Measurements from ENCODE around the gene CPSF7. TPM values are rescaled to one million over a fixed set of nuclear protein-coding genes. Genes with fewer than 3 reads are reported as not detected.

Gene CPSF7
- total and polyA plus RNA-seq, 2 donors (not counting 1 experiment from before 2014, with no cell fraction given) = 74.7 to 167 TPM

GRCh38 chr11:61447601-61448551 lies 18.1 kb upstream of the CPSF7 start:
- no peak overlapping the region for H3K27ac Mint-ChIP-seq
- DNase-seq (no peak), ATAC-seq (ENCODE audit: low read depth) (no peak)
- H3K4me2 ChIP-seq (replicated peaks; ENCODE audit: low read depth, low read length, poor library complexity, severe bottlenecking) = no peak overlapping the region
- H2AFZ ChIP-seq (ENCODE audit: insufficient read depth, low read depth, low read length, poor library complexity, severe bottlenecking) = no peak overlapping the region
- no peak overlapping the region for H3K9ac ChIP-seq (ENCODE audit: low read length)
- intact Hi-C loops (cut with micrococcal nuclease) = no loop called here
- H3K36me3 ChIP-seq (replicated peaks in 1 of 2; ENCODE audit: control extremely low read depth in 1 of 2, control insufficient read depth in 1 of 2, extremely low read depth in 1 of 2, insufficient read depth in 2 of 2, low read length in 1 of 2) = peaks cover 2 to 81% of the 10 kb centered on the region in 2 experiments
- 74% methylated on average over 8 of the region's 12 CpGs for WGBS (ENCODE audit: insufficient coverage)
- CTCF ChIA-PET = interaction anchor here (0.5 to 4.5 kb wide), 8 partner anchors 8 to 1918 kb away, joined by 3 to 48 read pairs (median 4); no protein-coding TSS in a partner anchor
- peaks cover 47% of the 10 kb centered on the region for H3K79me2 ChIP-seq (ENCODE audit: control insufficient read depth, insufficient read depth, low read length)
- no peak overlapping the region for H3K4me3 ChIP-seq (ENCODE audit: control extremely low read depth in 1 of 5, extremely low read depth in 1 of 5, insufficient read depth in 1 of 5, low read depth in 2 of 5, low read length in 4 of 5)
- H3K9me3 ChIP-seq (ENCODE audit: control extremely low read depth in 1 of 3, control insufficient read depth in 2 of 3, insufficient read depth in 1 of 3, low read length in 2 of 3) = no peaks in the 10 kb centered on the region
- TF ChIP-seq CTCF (IDR thresholded peaks at IDR 0.05) (no peak), EZH2 (IDR thresholded peaks at IDR 0.05; ENCODE audit: borderline replicate concordance, insufficient read depth, low read depth, low read length, poor library complexity, severe bottlenecking) (no peak)
- H3K4me1 Mint-ChIP-seq = peaks cover 1% of the 10 kb centered on the region
- no peak overlapping the region for H3K27ac ChIP-seq (ENCODE audit: low read length in 2 of 2)
- no peaks in the 10 kb centered on the region for H3K27me3 ChIP-seq (replicated peaks in 1 of 4; ENCODE audit: control extremely low read depth in 1 of 4, control insufficient read depth in 3 of 4, insufficient read depth in 4 of 4, low read length in 3 of 4)
- POLR2A ChIA-PET = no interaction called here
- no peak overlapping the region for H3K4me3 Mint-ChIP-seq
- H4K20me1 ChIP-seq (ENCODE audit: control insufficient read depth, insufficient read depth, low read length, poor library complexity, severe bottlenecking) = peaks cover 44% of the 10 kb centered on the region
- no peaks in the 10 kb centered on the region for H3K27me3 Mint-ChIP-seq
- H3K9me3 Mint-ChIP-seq (ENCODE audit: insufficient read depth) = no peaks in the 10 kb centered on the region
- H3K4me1 ChIP-seq (ENCODE audit: control insufficient read depth in 2 of 2, insufficient read depth in 2 of 2, low read length in 2 of 2) = no peaks in the 10 kb centered on the region

DNA sequence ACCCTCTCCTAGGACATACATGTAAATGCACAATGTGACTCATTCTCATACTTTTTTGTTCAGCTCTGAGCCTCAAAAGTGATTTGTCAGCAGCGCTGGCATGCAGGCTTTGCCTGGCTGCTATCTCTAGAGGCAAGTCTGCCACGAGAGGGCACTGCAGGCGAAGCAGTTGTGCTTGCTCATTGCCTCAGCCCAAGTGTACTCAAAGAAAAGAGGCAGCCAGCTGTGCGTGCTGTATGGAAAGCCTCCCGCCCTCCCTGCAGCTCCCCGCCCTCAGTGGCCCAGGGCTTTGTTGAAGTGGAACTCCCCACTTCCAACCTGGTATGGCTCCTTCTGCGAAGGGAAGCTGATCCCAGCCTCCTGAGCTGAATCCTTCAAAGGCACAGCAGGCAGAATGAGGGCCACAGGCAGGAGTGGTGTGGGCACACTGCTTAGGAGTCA lies 16.5 kb upstream of the CPSF7 start:
- no peak overlapping the region for H3K27ac ChIP-seq (ENCODE audit: low read length in 2 of 2)
- no peak overlapping the region for H3K9ac ChIP-seq (ENCODE audit: low read length)
- peaks cover 59% of the 10 kb centered on the region for H3K79me2 ChIP-seq (ENCODE audit: control insufficient read depth, insufficient read depth, low read length)
- ATAC-seq (ENCODE audit: low read depth) (peak; percentile 60), DNase-seq (peak; percentile 64)
- intact Hi-C loops (cut with micrococcal nuclease) = no loop called here
- TF ChIP-seq CTCF (IDR thresholded peaks at IDR 0.05) (peak; percentile 66), EZH2 (IDR thresholded peaks at IDR 0.05; ENCODE audit: borderline replicate concordance, insufficient read depth, low read depth, low read length, poor library complexity, severe bottlenecking) (no peak)
- Mint-ChIP-seq H3K9me3 (ENCODE audit: insufficient read depth) (no peaks in the 10 kb centered on the region), H3K27me3 (no peaks in the 10 kb centered on the region), H3K27ac (no peak overlapping the region), H3K4me1 (peaks cover 3% of the 10 kb centered on the region), H3K4me3 (no peak overlapping the region)
- no peak overlapping the region for H2AFZ ChIP-seq (ENCODE audit: insufficient read depth, low read depth, low read length, poor library complexity, severe bottlenecking)
- CTCF ChIA-PET = interaction anchor here (0.7 to 4.5 kb wide), 11 partner anchors 11 to 1182 kb away, joined by 3 to 48 read pairs (median 3); partner anchors contain the start of genes CPSF7 and SDHAF2
- H4K20me1 ChIP-seq (ENCODE audit: control insufficient read depth, insufficient read depth, low read length, poor library complexity, severe bottlenecking) = peaks cover 55% of the 10 kb centered on the region
- no peaks in the 10 kb centered on the region for H3K9me3 ChIP-seq (ENCODE audit: control extremely low read depth in 1 of 3, control insufficient read depth in 2 of 3, insufficient read depth in 1 of 3, low read length in 2 of 3)
- POLR2A ChIA-PET = interaction anchor here (0.9 kb wide), 1 partner anchor 16 kb away, joined by 3 read pairs; the partner anchor contains the start of genes CPSF7 and SDHAF2
- no peaks in the 10 kb centered on the region for H3K27me3 ChIP-seq (replicated peaks in 1 of 4; ENCODE audit: control extremely low read depth in 1 of 4, control insufficient read depth in 3 of 4, insufficient read depth in 4 of 4, low read length in 3 of 4)
- 21% methylated on average over 7 of the region's 7 CpGs for WGBS (ENCODE audit: insufficient coverage)
- H3K4me3 ChIP-seq (ENCODE audit: control extremely low read depth in 1 of 5, extremely low read depth in 1 of 5, insufficient read depth in 1 of 5, low read depth in 2 of 5, low read length in 4 of 5) = no peak overlapping the region
- no peak overlapping the region for H3K4me2 ChIP-seq (replicated peaks; ENCODE audit: low read depth, low read length, poor library complexity, severe bottlenecking)
- no peaks in the 10 kb centered on the region for H3K4me1 ChIP-seq (ENCODE audit: control insufficient read depth in 2 of 2, insufficient read depth in 2 of 2, low read length in 2 of 2)
- peaks cover 2 to 83% of the 10 kb centered on the region in 2 experiments for H3K36me3 ChIP-seq (replicated peaks in 1 of 2; ENCODE audit: control extremely low read depth in 1 of 2, control insufficient read depth in 1 of 2, extremely low read depth in 1 of 2, insufficient read depth in 2 of 2, low read length in 1 of 2)
